ENCODE results near the gene DNAJC11. TPM values are rescaled to one million over a fixed set of nuclear protein-coding genes. Genes with fewer than 3 reads are reported as not detected.
A peak's percentile ranks its signal among the peaks of the same experiment; 100 is the strongest.

Gene DNAJC11
- total and polyA plus RNA-seq, 5 donors from 2014 or later, result 10.4 to 41.4 (median 16.3) TPM

DNA sequence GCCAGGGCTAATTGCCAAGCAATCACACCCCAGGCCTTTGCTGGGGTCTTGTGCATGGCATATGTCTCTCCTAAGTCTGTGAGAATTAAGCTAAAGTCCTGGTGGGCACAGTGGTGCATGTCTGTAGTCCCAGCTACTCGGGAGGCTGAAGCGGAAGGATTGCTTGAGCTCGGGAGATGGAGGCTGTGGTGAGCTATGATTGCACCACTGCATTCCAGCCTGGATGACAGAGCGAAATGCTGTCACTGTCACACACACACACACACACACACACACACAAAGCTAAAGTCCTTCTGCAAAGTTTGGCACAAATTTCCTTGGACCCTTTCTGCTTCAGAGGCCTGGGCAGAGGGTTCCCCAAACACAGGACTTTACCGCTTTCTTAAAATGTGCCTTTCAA is 31.3 kb upstream of the DNAJC11 start:
- H3K4me1 ChIP-seq (ENCODE audit: control insufficient read depth, insufficient read depth, low read length, poor library complexity, severe bottlenecking), result no peaks in the 10 kb centered on the region
- H3K4me3 ChIP-seq (ENCODE audit: low read depth, low read length), result no peak overlapping the region
- DNase-seq (no peak), ATAC-seq (ENCODE audit: low read depth in 2 of 2) (no peak)
- peaks cover 6% of the 10 kb centered on the region for H3K27me3 Mint-ChIP-seq
- peaks cover 0 to 6% (median 1%) of the 10 kb centered on the region in 4 donors for H3K4me1 Mint-ChIP-seq
- H3K9me3 Mint-ChIP-seq, result peaks cover 0 to 3% (median 0%) of the 10 kb centered on the region in 7 donors
- no peaks in the 10 kb centered on the region for H3K9me3 ChIP-seq (ENCODE audit: control insufficient read depth in 2 of 2, low read length in 2 of 2)
- no peaks in the 10 kb centered on the region for H3K36me3 Mint-ChIP-seq
- no peak overlapping the region for H3K27ac ChIP-seq (ENCODE audit: insufficient read depth, low read length, poor library complexity, severe bottlenecking)
- no peaks in the 10 kb centered on the region for H3K27me3 ChIP-seq (ENCODE audit: control insufficient read depth, insufficient read depth, low read length)
- no peaks in the 10 kb centered on the region for H3K36me3 ChIP-seq (ENCODE audit: control insufficient read depth, insufficient read depth, low read length)
- no peak overlapping the region for H3K27ac Mint-ChIP-seq
- no peak overlapping the region for H3K4me3 Mint-ChIP-seq

DNA sequence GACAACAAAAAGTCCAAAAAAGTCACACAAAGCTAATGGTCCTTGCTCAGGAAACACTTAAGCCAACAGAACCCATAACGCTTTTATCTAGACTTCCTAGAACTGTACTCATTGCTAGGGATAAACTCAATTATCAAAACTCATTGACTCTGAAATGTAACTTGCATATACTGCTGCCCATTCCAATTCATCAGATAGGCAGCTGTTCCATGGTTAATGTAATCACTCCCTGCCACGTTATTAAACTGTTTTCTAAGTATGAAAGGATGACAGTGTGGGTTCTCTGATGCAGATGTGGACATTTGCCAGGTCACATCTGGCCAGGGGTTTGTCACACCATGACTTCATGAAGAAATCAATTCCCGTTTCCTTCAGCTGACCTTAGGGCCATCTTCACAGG is 30.3 kb upstream of the DNAJC11 start:
- Mint-ChIP-seq H3K4me3 (no peak overlapping the region), H3K36me3 (no peaks in the 10 kb centered on the region), H3K27ac (no peak overlapping the region), H3K9me3 (peaks cover 0 to 3% (median 0%) of the 10 kb centered on the region in 7 donors), H3K27me3 (peaks cover 12% of the 10 kb centered on the region), H3K4me1 (peaks cover 0 to 6% (median 1%) of the 10 kb centered on the region in 4 donors)
- H3K36me3 ChIP-seq (ENCODE audit: control insufficient read depth, insufficient read depth, low read length), result no peaks in the 10 kb centered on the region
- H3K4me3 ChIP-seq (ENCODE audit: low read depth, low read length), result no peak overlapping the region
- ATAC-seq (ENCODE audit: low read depth in 2 of 2) (no peak), DNase-seq (no peak)
- H3K27ac ChIP-seq (ENCODE audit: insufficient read depth, low read length, poor library complexity, severe bottlenecking), result no peak overlapping the region
- H3K9me3 ChIP-seq (ENCODE audit: control insufficient read depth in 2 of 2, low read length in 2 of 2), result no peaks in the 10 kb centered on the region
- no peaks in the 10 kb centered on the region for H3K27me3 ChIP-seq (ENCODE audit: control insufficient read depth, insufficient read depth, low read length)
- H3K4me1 ChIP-seq (ENCODE audit: control insufficient read depth, insufficient read depth, low read length, poor library complexity, severe bottlenecking), result no peaks in the 10 kb centered on the region

GRCh38 chr1:6730880-6731279 is 29.3 kb upstream of the DNAJC11 start:
- H3K4me3 Mint-ChIP-seq, result no peak overlapping the region
- peaks cover 0 to 6% (median 1%) of the 10 kb centered on the region in 4 donors for H3K4me1 Mint-ChIP-seq

DNA sequence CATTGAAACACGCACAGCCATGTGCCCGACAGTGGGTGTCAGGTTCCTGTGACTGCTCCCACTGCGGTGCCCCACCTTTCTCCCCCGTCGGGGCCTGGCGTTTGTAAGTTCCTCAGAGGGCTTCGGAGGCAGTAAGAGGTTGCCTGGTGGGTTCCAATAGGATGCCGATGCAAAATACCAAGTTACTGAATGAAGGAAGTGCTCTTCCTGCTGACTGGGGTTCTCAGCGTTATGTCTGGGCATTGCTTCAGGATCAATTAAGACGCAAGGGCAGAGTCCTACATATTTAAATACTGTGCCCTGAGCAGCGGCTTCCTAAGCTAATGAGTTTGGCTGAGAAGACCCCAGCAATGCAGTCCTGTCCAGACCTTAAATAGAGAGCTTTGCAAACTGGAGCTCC is 28.9 kb upstream of the DNAJC11 start:
- Histone ChIP-seq H3K4me3 (ENCODE audit: low read depth, low read length) (no peak overlapping the region), H3K4me1 (ENCODE audit: control insufficient read depth, insufficient read depth, low read length, poor library complexity, severe bottlenecking) (no peaks in the 10 kb centered on the region), H3K27ac (ENCODE audit: insufficient read depth, low read length, poor library complexity, severe bottlenecking) (no peak overlapping the region), H3K9me3 (ENCODE audit: control insufficient read depth in 2 of 2, low read length in 2 of 2) (no peaks in the 10 kb centered on the region), H3K27me3 (ENCODE audit: control insufficient read depth, insufficient read depth, low read length) (no peaks in the 10 kb centered on the region), H3K36me3 (ENCODE audit: control insufficient read depth, insufficient read depth, low read length) (no peaks in the 10 kb centered on the region)
- DNase-seq (no peak), ATAC-seq (ENCODE audit: low read depth in 2 of 2) (no peak)
- Mint-ChIP-seq H3K4me3 (no peak overlapping the region), H3K27ac (no peak overlapping the region), H3K27me3 (peaks cover 12% of the 10 kb centered on the region), H3K4me1 (peaks cover 0 to 6% (median 1%) of the 10 kb centered on the region in 4 donors), H3K9me3 (peaks cover 0 to 3% (median 0%) of the 10 kb centered on the region in 7 donors), H3K36me3 (no peaks in the 10 kb centered on the region)

More at GRCh38 chr1:6730880-6731279, 29.3 kb upstream of the DNAJC11 start:
- Mint-ChIP-seq H3K27me3 (peaks cover 12% of the 10 kb centered on the region), H3K36me3 (no peaks in the 10 kb centered on the region), H3K27ac (no peak overlapping the region), H3K9me3 (peaks cover 0 to 3% (median 0%) of the 10 kb centered on the region in 7 donors)
- H3K27me3 ChIP-seq (ENCODE audit: control insufficient read depth, insufficient read depth, low read length), result no peaks in the 10 kb centered on the region
- no peak overlapping the region for H3K27ac ChIP-seq (ENCODE audit: insufficient read depth, low read length, poor library complexity, severe bottlenecking)
- H3K4me1 ChIP-seq (ENCODE audit: control insufficient read depth, insufficient read depth, low read length, poor library complexity, severe bottlenecking), result no peaks in the 10 kb centered on the region
- H3K9me3 ChIP-seq (ENCODE audit: control insufficient read depth in 2 of 2, low read length in 2 of 2), result no peaks in the 10 kb centered on the region
- no peak for ATAC-seq (ENCODE audit: low read depth in 2 of 2)
- no peak for DNase-seq
- no peak overlapping the region for H3K4me3 ChIP-seq (ENCODE audit: low read depth, low read length)
- H3K36me3 ChIP-seq (ENCODE audit: control insufficient read depth, insufficient read depth, low read length), result no peaks in the 10 kb centered on the region

DNA sequence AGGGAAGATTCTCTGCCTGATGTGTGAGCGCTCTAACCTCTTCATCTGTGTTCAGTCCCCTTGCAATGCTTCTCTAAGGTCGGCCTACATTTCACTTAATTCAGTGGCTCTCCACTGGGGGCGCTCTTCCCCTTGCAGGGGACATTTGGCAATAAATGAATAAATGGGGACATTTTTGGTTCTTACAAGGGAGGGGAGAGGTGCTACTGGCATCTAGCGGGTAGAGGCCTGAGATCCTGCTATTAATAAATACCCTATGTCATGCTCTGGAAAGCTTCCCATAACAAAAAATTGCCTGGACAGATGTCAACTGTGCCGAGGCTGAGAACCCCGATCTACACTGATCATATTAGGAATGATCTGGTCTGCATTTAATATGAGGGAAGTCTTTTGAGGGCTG is 25.9 kb upstream of the DNAJC11 start:
- no peak overlapping the region for H3K27ac ChIP-seq (ENCODE audit: insufficient read depth, low read length, poor library complexity, severe bottlenecking)
- Mint-ChIP-seq H3K9me3 (no peaks in the 10 kb centered on the region), H3K4me1 (no peaks in the 10 kb centered on the region), H3K4me3 (no peak overlapping the region), H3K27me3 (peaks cover 6% of the 10 kb centered on the region), H3K36me3 (no peaks in the 10 kb centered on the region), H3K27ac (no peak overlapping the region)
- no peaks in the 10 kb centered on the region for H3K36me3 ChIP-seq (ENCODE audit: control insufficient read depth, insufficient read depth, low read length)
- no peak for ATAC-seq (ENCODE audit: low read depth in 2 of 2)
- no peaks in the 10 kb centered on the region for H3K9me3 ChIP-seq (ENCODE audit: control insufficient read depth in 2 of 2, low read length in 2 of 2)
- no peaks in the 10 kb centered on the region for H3K27me3 ChIP-seq (ENCODE audit: control insufficient read depth, insufficient read depth, low read length)
- peak; percentile 28 to 65 (median 46) for DNase-seq
- H3K4me3 ChIP-seq (ENCODE audit: low read depth, low read length), result no peak overlapping the region
- no peaks in the 10 kb centered on the region for H3K4me1 ChIP-seq (ENCODE audit: control insufficient read depth, insufficient read depth, low read length, poor library complexity, severe bottlenecking)

DNA sequence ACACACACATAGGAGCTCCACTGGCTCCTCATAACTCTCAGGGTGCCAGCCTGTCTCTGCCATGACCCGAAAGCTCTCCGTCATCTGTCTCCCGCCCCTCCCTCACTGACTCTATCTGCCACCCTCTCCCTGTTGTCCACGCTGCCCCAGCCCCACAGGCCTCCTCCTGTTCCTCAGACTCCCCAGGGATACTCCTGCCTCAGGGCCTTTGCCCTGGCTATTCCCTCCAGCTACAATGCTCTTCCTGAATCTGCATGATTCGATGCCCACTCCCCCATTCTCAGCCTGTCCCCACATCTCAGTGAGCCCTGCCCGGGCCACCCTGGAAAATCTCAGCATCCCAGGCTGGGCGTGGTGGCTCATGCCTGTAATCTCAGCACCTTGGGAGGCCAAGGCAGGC is 24.6 kb upstream of the DNAJC11 start:
- H3K4me3 ChIP-seq (ENCODE audit: low read depth, low read length), result no peak overlapping the region
- H3K4me3 Mint-ChIP-seq, result no peak overlapping the region

DNA sequence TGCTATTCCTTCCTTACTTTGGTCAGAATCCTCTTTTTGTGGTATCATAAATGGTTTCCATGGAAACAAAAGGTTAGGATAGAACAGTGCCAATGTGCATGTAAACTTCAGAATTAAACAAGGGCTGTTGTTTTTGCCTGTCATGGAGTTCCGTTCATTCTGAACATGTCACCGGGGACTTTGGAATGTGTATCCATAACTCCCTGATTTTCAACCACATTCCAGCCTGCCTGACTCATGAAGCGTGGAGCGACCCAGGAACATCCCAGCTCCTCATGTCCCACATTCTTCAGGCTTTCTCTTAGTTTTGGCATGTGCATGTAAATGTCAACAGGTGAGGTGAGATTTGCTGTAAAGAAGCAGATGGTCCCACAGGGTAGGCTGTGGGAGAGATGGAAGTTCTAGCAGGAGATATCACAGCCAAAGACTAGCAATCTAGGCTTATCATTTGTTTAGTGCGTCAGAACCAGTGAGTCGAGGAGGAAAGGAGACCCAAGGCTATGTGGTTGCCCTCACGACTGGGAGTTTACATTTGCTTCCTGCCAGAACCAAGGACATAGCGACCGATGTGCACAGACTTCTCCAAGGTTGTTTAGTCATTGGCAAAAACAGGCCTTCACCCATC is 23.0 kb upstream of the DNAJC11 start:
- ATAC-seq (ENCODE audit: low read depth in 2 of 2) (no peak), DNase-seq (no peak)
- H3K27me3 Mint-ChIP-seq, result peaks cover 10% of the 10 kb centered on the region
- no peaks in the 10 kb centered on the region for H3K36me3 ChIP-seq (ENCODE audit: control insufficient read depth, insufficient read depth, low read length)
- no peak overlapping the region for H3K27ac ChIP-seq (ENCODE audit: insufficient read depth, low read length, poor library complexity, severe bottlenecking)
- H3K4me3 Mint-ChIP-seq, result no peak overlapping the region
- no peaks in the 10 kb centered on the region for H3K4me1 Mint-ChIP-seq
- no peak overlapping the region for H3K27ac Mint-ChIP-seq
- no peaks in the 10 kb centered on the region for H3K9me3 Mint-ChIP-seq
- H3K4me3 ChIP-seq (ENCODE audit: low read depth, low read length), result no peak overlapping the region
- no peaks in the 10 kb centered on the region for H3K36me3 Mint-ChIP-seq
- no peaks in the 10 kb centered on the region for H3K9me3 ChIP-seq (ENCODE audit: control insufficient read depth in 2 of 2, low read length in 2 of 2)
- no peaks in the 10 kb centered on the region for H3K4me1 ChIP-seq (ENCODE audit: control insufficient read depth, insufficient read depth, low read length, poor library complexity, severe bottlenecking)
- H3K27me3 ChIP-seq (ENCODE audit: control insufficient read depth, insufficient read depth, low read length), result no peaks in the 10 kb centered on the region

More for the DNA sequence above, 24.6 kb upstream of the DNAJC11 start:
- Histone ChIP-seq H3K36me3 (ENCODE audit: control insufficient read depth, insufficient read depth, low read length) (no peaks in the 10 kb centered on the region), H3K9me3 (ENCODE audit: control insufficient read depth in 2 of 2, low read length in 2 of 2) (no peaks in the 10 kb centered on the region), H3K27ac (ENCODE audit: insufficient read depth, low read length, poor library complexity, severe bottlenecking) (no peak overlapping the region), H3K4me1 (ENCODE audit: control insufficient read depth, insufficient read depth, low read length, poor library complexity, severe bottlenecking) (no peaks in the 10 kb centered on the region), H3K27me3 (ENCODE audit: control insufficient read depth, insufficient read depth, low read length) (no peaks in the 10 kb centered on the region)
- DNase-seq, result no peak
- H3K27ac Mint-ChIP-seq, result no peak overlapping the region
- H3K9me3 Mint-ChIP-seq, result no peaks in the 10 kb centered on the region
- H3K36me3 Mint-ChIP-seq, result no peaks in the 10 kb centered on the region
- no peaks in the 10 kb centered on the region for H3K4me1 Mint-ChIP-seq
- ATAC-seq (ENCODE audit: low read depth in 2 of 2), result no peak
- H3K27me3 Mint-ChIP-seq, result peaks cover 6% of the 10 kb centered on the region

Data from CD4-positive, CD25-positive, alpha-beta regulatory T cell (primary cell).